Measurements from ENCODE around the gene OLFML3.

OLFML3 gene

DNA sequence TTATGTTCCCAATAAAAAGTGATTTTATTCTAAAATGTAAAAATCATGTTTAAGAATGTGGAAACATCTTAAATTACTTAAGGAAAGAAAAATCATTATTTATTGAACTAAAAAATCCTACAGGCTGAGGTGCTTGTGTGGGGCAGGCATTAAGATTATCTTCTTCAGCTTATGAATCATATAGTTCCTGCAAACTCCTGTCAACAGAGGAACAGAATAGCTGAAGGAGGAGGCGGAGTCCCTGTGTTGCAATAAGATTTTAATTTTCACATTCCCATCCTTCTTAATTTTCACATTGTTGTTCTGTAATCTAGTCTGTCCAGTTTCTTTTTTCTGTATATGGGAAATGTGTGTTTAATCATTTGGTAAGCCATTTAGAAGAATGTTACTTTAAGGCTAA lies 20.6 kb upstream of the OLFML3 start:
- no peak overlapping the region for H3K4me2 ChIP-seq
- no peaks in the 10 kb centered on the region for H3K4me1 ChIP-seq
- no peak overlapping the region for H3K27ac ChIP-seq
- H3K9ac ChIP-seq = no peak overlapping the region
- H3K4me3 ChIP-seq = no peak overlapping the region
- H4K20me1 ChIP-seq = peaks cover 0 to 19% (median 3%) of the 10 kb centered on the region in 11 experiments; a peak in 7 of 22 replicates
- no peak for TF ChIP-seq Cebpa-rat (IDR thresholded peaks at IDR 0.05)
- H3K27me3 ChIP-seq = no peaks in the 10 kb centered on the region
- H3K36me3 ChIP-seq = peaks cover 79 to 100% (median 98%) of the 10 kb centered on the region in 11 experiments
- H3K9me3 ChIP-seq (replicated peaks in 1 of 11) = no peaks in the 10 kb centered on the region

DNA sequence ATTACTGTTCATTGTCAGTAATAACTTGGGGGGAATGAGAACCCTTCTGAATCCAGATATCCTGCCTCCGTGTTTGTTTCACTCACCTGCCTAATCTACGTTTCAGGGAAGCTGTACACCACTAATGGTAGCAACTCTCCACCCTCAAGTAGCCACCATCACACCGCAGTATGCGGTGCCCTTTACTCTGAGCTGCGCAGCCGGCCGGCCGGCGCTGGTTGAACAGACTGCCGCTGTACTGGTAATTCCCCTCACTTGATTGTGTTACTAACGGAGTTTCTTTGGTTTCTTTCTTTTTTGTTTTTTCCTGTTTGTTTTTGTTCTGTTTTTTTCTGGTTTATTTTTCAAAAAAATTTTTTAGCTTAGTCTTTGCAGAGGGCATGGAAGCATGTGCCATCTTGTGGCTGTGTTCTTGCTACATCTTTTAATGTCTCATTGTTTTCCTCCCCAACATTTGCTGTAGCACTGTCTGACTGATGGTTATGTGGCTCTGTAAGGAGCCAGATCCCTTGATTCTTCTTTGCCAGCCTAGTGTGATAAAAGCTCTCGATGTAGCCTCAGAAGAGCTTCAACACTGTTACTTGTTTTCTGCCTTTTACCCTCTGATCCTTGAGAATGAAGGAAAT lies 15.9 kb upstream of the OLFML3 start:
- Histone ChIP-seq H4K20me1 (peaks cover 0 to 14% (median 0%) of the 10 kb centered on the region in 11 experiments; a peak in 3 of 22 replicates), H3K27me3 (no peaks in the 10 kb centered on the region), H3K36me3 (peaks cover 83 to 100% (median 98%) of the 10 kb centered on the region in 11 experiments), H3K9me3 (replicated peaks in 1 of 11) (no peaks in the 10 kb centered on the region), H3K9ac (no peak overlapping the region), H3K4me2 (no peak overlapping the region), H3K27ac (no peak overlapping the region), H3K4me1 (no peaks in the 10 kb centered on the region), H3K4me3 (no peak overlapping the region)
- TF ChIP-seq Cebpa-rat (IDR thresholded peaks at IDR 0.05) = no peak

DNA sequence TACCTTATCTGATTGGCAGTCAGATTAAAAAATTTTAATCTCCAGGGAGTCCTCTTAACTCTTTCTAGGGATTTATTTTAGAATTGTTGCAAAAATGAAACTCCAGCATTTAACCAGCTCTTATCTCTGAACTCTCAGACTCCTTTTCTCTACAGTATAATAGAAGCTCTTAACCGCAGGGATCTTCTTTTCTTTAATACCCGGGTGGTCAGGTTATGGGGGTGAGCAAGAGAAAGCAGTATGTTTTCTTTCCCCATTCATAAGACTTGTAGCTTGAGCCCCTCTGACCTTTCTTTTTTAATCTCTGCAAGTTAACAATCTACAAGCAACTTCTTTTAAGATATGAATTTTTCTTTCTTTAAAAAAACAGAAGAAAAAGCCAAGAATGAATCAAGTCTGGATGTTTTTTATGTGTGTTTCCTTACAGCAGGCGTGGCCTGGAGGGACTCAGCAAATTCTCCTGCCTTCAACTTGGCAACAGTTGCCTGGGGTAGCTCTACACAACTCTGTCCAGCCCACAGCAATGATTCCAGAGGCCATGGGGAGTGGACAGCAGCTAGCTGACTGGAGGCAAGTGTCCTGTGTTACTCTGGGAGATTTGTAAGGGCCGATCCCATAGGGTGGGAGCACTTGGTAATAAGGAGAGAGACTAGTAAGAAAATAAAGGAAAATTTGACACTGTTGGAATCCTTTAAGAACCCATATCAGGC lies 13.4 kb upstream of the OLFML3 start:
- H3K4me2 ChIP-seq = no peak overlapping the region
- no peak overlapping the region for H3K27ac ChIP-seq
- peaks cover 88 to 100% (median 98%) of the 10 kb centered on the region in 11 experiments for H3K36me3 ChIP-seq
- H3K9me3 ChIP-seq (replicated peaks in 1 of 11) = no peaks in the 10 kb centered on the region
- no peaks in the 10 kb centered on the region for H3K4me1 ChIP-seq
- TF ChIP-seq Cebpa-rat (IDR thresholded peaks at IDR 0.05) = no peak
- H3K4me3 ChIP-seq = no peak overlapping the region
- H3K9ac ChIP-seq = no peak overlapping the region
- no peaks in the 10 kb centered on the region for H3K27me3 ChIP-seq
- peaks cover 0 to 14% (median 0%) of the 10 kb centered on the region in 11 experiments; a peak in 1 of 22 replicates for H4K20me1 ChIP-seq

DNA sequence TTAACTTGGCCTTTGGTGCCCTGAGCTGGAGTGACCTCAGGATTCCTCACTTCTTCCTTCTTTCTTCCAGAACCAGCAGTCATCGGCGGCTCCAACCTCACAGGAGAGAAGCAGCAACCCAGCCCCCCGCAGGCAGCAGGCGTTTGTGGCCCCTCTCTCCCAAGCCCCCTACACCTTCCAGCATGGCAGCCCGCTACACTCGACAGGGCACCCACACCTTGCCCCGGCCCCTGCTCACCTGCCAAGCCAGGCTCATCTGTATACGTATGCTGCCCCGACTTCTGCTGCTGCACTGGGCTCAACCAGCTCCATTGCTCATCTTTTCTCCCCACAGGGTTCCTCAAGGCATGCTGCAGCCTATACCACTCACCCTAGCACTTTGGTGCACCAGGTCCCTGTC lies 6.3 kb upstream of the OLFML3 start:
- peaks cover 25 to 37% (median 33%) of the 10 kb centered on the region in 10 experiments for H3K4me1 ChIP-seq
- no peak overlapping the region for H3K27ac ChIP-seq
- no peaks in the 10 kb centered on the region for H3K9me3 ChIP-seq (replicated peaks in 1 of 11)
- no peak overlapping the region for H3K9ac ChIP-seq
- H3K36me3 ChIP-seq = peaks cover 60 to 79% (median 72%) of the 10 kb centered on the region in 11 experiments
- no peak overlapping the region for H3K4me2 ChIP-seq
- H3K27me3 ChIP-seq = no peaks in the 10 kb centered on the region
- peaks cover 0 to 31% (median 0%) of the 10 kb centered on the region in 11 experiments; a peak in 5 of 22 replicates for H4K20me1 ChIP-seq
- H3K4me3 ChIP-seq = no peak overlapping the region
- TF ChIP-seq Cebpa-rat (IDR thresholded peaks at IDR 0.05) = no peak

DNA sequence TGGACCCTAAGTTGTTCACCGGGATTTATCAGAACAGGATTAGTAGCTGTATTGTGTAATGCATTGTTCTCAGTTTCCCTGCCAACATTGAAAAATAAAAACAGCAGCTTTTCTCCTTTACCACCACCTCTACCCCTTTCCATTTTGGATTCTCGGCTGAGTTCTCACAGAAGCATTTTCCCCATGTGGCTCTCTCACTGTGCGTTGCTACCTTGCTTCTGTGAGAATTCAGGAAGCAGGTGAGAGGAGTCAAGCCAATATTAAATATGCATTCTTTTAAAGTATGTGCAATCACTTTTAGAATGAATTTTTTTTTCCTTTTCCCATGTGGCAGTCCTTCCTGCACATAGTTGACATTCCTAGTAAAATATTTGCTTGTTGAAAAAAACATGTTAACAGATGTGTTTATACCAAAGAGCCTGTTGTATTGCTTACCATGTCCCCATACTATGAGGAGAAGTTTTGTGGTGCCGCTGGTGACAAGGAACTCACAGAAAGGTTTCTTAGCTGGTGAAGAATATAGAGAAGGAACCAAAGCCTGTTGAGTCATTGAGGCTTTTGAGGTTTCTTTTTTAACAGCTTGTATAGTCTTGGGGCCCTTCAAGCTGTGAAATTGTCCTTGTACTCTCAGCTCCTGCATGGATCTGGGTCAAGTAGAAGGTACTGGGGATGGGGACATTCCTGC lies 3.9 kb upstream of the OLFML3 start:
- Histone ChIP-seq H3K9ac (peak overlapping the region in 2 of 11 experiments; percentile 14 to 34; a peak in 1 of 22 replicates), H3K9me3 (replicated peaks in 1 of 11) (no peaks in the 10 kb centered on the region), H3K36me3 (peaks cover 36 to 55% (median 48%) of the 10 kb centered on the region in 11 experiments), H3K4me3 (no peak overlapping the region), H3K27me3 (no peaks in the 10 kb centered on the region), H3K4me1 (peaks cover 43 to 61% (median 57%) of the 10 kb centered on the region in 10 experiments), H4K20me1 (peaks cover 0 to 31% (median 0%) of the 10 kb centered on the region in 11 experiments; a peak in 5 of 22 replicates), H3K27ac (peak overlapping the region in 5 of 11 experiments; percentile 24 to 52 (median 32); a peak in 4 of 22 replicates), H3K4me2 (peak overlapping the region; percentile 21 to 98 (median 49); a peak in 19 of 22 replicates)
- no peak for TF ChIP-seq Cebpa-rat (IDR thresholded peaks at IDR 0.05)

DNA sequence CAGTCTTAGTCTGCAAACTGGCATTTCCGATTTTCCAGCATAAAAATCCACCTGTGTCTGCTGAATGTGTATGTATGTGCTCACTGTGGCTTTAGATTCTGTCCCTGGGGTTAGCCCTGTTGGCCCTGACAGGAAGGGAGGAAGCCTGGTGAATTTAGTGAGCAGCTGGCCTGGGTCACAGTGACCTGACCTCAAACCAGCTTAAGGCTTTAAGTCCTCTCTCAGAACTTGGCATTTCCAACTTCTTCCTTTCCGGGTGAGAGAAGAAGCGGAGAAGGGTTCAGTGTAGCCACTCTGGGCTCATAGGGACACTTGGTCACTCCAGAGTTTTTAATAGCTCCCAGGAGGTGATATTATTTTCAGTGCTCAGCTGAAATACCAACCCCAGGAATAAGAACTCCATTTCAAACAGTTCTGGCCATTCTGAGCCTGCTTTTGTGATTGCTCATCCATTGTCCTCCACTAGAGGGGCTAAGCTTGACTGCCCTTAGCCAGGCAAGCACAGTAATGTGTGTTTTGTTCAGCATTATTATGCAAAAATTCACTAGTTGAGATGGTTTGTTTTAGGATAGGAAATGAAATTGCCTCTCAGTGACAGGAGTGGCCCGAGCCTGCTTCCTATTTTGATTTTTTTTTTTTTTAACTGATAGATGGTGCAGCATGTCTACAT lies 2.5 kb upstream of the OLFML3 start:
- peaks cover 28 to 41% (median 35%) of the 10 kb centered on the region in 11 experiments for H3K36me3 ChIP-seq
- peak overlapping the region; percentile 21 to 98 (median 49); a peak in 21 of 22 replicates for H3K4me2 ChIP-seq
- peak overlapping the region; percentile 6 to 64 (median 23); a peak in 13 of 22 replicates for H3K27ac ChIP-seq

DNA sequence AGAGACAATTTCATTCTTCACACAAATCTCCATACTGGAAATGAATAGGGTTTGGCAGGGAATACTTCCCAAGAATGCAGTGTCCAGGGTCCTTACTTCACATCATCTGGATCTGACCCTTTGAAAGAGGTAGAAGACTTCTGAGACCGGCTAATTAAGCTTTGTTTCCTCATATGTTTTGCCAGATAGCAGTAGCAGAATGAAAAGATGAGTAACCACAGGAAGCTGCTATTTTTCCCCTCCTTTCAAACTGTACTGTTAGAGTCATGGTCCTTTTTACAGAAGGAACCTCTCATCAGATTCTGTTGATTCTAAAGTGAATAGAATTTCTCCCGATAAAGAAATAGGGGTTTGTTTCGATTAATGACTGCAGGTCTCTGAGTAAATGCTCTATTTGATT lies 1.4 kb upstream of the OLFML3 start:
- Histone ChIP-seq H3K36me3 (peaks cover 16 to 30% (median 23%) of the 10 kb centered on the region in 11 experiments), H4K20me1 (peaks cover 0 to 31% (median 0%) of the 10 kb centered on the region in 11 experiments; a peak in 5 of 22 replicates), H3K4me2 (peak overlapping the region in 10 of 11 experiments; percentile 8 to 99 (median 92); a peak in 14 of 22 replicates), H3K4me1 (peaks cover 61 to 87% (median 83%) of the 10 kb centered on the region in 10 experiments), H3K4me3 (no peak overlapping the region), H3K9me3 (replicated peaks in 1 of 11) (no peaks in the 10 kb centered on the region), H3K27ac (peak overlapping the region in 6 of 11 experiments; percentile 3 to 83 (median 74); a peak in 7 of 22 replicates), H3K27me3 (no peaks in the 10 kb centered on the region), H3K9ac (peak overlapping the region in 4 of 11 experiments; percentile 3 to 32 (median 8); a peak in 3 of 22 replicates)
- TF ChIP-seq Cebpa-rat (IDR thresholded peaks at IDR 0.05) = no peak

More for the DNA sequence above, 2.5 kb upstream of the OLFML3 start:
- no peaks in the 10 kb centered on the region for H3K9me3 ChIP-seq (replicated peaks in 1 of 11)
- H3K4me1 ChIP-seq = peaks cover 49 to 75% (median 71%) of the 10 kb centered on the region in 10 experiments
- H4K20me1 ChIP-seq = peaks cover 0 to 31% (median 0%) of the 10 kb centered on the region in 11 experiments; a peak in 5 of 22 replicates
- H3K4me3 ChIP-seq = no peak overlapping the region
- H3K27me3 ChIP-seq = no peaks in the 10 kb centered on the region
- H3K9ac ChIP-seq = peak overlapping the region in 7 of 11 experiments; percentile 0 to 36 (median 17); a peak in 6 of 22 replicates
- no peak for TF ChIP-seq Cebpa-rat (IDR thresholded peaks at IDR 0.05)

DNA sequence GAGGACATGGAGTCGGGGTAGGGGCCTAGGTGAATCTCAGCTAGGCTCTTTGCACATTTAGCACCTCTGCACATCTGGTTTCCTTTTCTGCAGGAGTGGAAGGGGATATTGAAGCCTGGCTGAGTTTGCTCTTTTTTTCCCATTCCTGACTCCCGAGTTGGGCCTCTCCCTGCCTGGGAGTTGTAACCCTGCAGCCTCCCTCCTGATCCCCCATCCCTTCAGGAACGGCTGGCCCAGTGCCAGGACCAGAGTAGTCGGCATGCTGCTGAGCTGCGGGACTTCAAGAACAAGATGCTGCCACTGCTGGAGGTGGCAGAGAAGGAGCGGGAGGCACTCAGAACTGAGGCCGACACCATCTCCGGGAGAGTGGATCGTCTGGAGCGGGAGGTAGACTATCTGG lies 836 bp downstream of the OLFML3 start:
- H3K9ac ChIP-seq = peak overlapping the region in 3 of 11 experiments; percentile 23 to 63 (median 55); a peak in 4 of 22 replicates
- TF ChIP-seq Cebpa-rat (IDR thresholded peaks at IDR 0.05) = no peak

More for the DNA sequence above, 836 bp downstream of the OLFML3 start:
- H3K4me2 ChIP-seq = peak overlapping the region in 8 of 11 experiments; percentile 91 to 99 (median 98); a peak in 17 of 22 replicates
- H3K36me3 ChIP-seq = peaks cover 0 to 10% (median 3%) of the 10 kb centered on the region in 11 experiments; a peak in 10 of 22 replicates
- no peaks in the 10 kb centered on the region for H3K27me3 ChIP-seq
- H3K27ac ChIP-seq = peak overlapping the region in 8 of 11 experiments; percentile 63 to 83 (median 68); a peak in 11 of 22 replicates
- H4K20me1 ChIP-seq = peaks cover 0 to 20% (median 0%) of the 10 kb centered on the region in 11 experiments; a peak in 4 of 22 replicates
- peak overlapping the region in 4 of 10 experiments; percentile 13 to 60 (median 42); a peak in 5 of 20 replicates for H3K4me3 ChIP-seq
- H3K9me3 ChIP-seq (replicated peaks in 1 of 11) = peaks cover 0 to 4% (median 2%) of the 10 kb centered on the region in 11 experiments; a peak in 8 of 22 replicates
- H3K4me1 ChIP-seq = peaks cover 79 to 100% (median 100%) of the 10 kb centered on the region in 10 experiments

Data from BLaER1 treated with 17β-estradiol and CSF1 and Interleukin-3, amounts not matched to agents 10 nM and 100 nM (cell line).